ENCODE measurements around the gene CMIP.

DNA sequence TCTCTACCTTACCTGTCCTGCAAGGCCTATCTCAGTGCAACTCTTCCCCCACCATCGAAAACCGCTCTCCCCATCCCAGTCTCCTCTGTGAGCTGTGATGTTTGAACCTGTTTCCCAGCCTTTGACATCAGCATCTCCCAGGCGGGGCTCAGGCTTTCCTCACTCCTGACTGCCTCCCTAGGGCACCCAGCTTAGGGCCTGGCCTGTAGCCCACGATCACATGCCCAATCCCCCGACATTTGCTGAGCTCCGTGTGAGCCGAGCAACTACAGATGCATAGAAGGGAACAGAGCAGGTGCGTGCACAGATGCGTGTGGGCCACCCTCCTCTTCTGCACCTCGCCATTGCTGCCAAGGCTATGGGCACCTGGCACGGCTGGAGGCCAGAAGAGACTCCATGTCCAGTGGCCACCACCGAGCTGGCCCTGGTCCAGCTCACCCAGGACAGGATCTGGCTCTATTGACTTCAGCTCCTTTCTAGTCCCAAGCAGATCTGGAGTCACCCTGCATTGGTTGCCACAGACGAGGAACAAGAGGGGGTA, 35.5 kb upstream of the CMIP start:
- TF ChIP-seq, protein P1, sequence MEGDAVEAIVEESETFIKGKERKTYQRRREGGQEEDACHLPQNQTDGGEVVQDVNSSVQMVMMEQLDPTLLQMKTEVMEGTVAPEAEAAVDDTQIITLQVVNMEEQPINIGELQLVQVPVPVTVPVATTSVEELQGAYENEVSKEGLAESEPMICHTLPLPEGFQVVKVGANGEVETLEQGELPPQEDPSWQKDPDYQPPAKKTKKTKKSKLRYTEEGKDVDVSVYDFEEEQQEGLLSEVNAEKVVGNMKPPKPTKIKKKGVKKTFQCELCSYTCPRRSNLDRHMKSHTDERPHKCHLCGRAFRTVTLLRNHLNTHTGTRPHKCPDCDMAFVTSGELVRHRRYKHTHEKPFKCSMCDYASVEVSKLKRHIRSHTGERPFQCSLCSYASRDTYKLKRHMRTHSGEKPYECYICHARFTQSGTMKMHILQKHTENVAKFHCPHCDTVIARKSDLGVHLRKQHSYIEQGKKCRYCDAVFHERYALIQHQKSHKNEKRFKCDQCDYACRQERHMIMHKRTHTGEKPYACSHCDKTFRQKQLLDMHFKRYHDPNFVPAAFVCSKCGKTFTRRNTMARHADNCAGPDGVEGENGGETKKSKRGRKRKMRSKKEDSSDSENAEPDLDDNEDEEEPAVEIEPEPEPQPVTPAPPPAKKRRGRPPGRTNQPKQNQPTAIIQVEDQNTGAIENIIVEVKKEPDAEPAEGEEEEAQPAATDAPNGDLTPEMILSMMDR (IDR thresholded peaks at IDR 0.05): no peak
- no peak for TF ChIP-seq POLR2A (IDR thresholded peaks at IDR 0.05)
